Activated CD8-positive, alpha-beta memory T cell treated with anti-CD3 and anti-CD28 coated beads, Interleukin-2, amount 10 ng/mL, durations not matched to agents 7 days and 5 days (primary cell): ENCODE results near the gene SEMA3G. TPM values are rescaled to one million over a fixed set of nuclear protein-coding genes. Genes with fewer than 3 reads are reported as not detected.

Experiments
- ATAC-seq: fragments of 150-1000 bp; cut with Tn5 transposase; one replicate; pipeline ENCODE4 v1.10.0; 2021; ENCODE audit warnings: moderate library complexity
- CTCF ChIA-PET: fragments of 350-600 bp; sonication (Branson Sonifier 250); formaldehyde crosslinking; loops from one replicate; lab custom pipeline; 2021; ENCODE audit warnings: antibody characterized with exemption; lab: Charles Lee
- DNase-seq: peaks from one replicate; pipeline ENCODE4 v3.0.0-alpha.2; 2020
- H3K27ac Mint-ChIP-seq: one replicate; pipeline ENCODE4 v1.8.0; 2021; ENCODE audit warnings: mild to moderate bottlenecking, mixed read lengths
- H3K27me3 Mint-ChIP-seq: one replicate; pipeline ENCODE4 v1.8.0; 2021; ENCODE audit warnings: mixed read lengths
- H3K36me3 Mint-ChIP-seq: one replicate; pipeline ENCODE4 v1.8.0; 2021; ENCODE audit warnings: mild to moderate bottlenecking, mixed read lengths
- H3K4me1 Mint-ChIP-seq: one replicate; pipeline ENCODE4 v1.8.0; 2021; ENCODE audit warnings: mixed read lengths
- H3K4me3 Mint-ChIP-seq: one replicate; pipeline ENCODE4 v1.8.0; 2021; ENCODE audit warnings: mild to moderate bottlenecking, moderate library complexity, mixed read lengths
- H3K9me3 Mint-ChIP-seq: one replicate; pipeline ENCODE4 v1.8.0; 2022; ENCODE audit warnings: low read depth, mixed read lengths
- total RNA-seq, 2 experiments: library from RNA; stranded (reverse); gene quantifications; one replicate each; pipeline ENCODE4 v1.2.3, GENCODE V29; 2021

The SEMA3G gene
- total RNA-seq, 2 experiments from 2014 or later: 0.28 to 0.38 TPM

- CTCF ChIA-PET: interaction anchor here (1.4 to 9.5 kb wide), 5 partner anchors 8 to 105 kb away, joined by 4 to 105 read pairs (median 33); no protein-coding TSS in a partner anchor
- H3K4me3 Mint-ChIP-seq: no peak overlapping the region
- peaks cover 12% of the 10 kb centered on the region for H3K4me1 Mint-ChIP-seq
- H3K27ac Mint-ChIP-seq: no peak overlapping the region
- DNase-seq (no peak), ATAC-seq (no peak)
- no peaks in the 10 kb centered on the region for H3K27me3 Mint-ChIP-seq
- no peaks in the 10 kb centered on the region for H3K36me3 Mint-ChIP-seq
- H3K9me3 Mint-ChIP-seq: no peaks in the 10 kb centered on the region
These were observed 864 bp downstream of the SEMA3G start for GRCh38 chr3:52443791-52444687.

- no peaks in the 10 kb centered on the region for H3K36me3 Mint-ChIP-seq
- CTCF ChIA-PET: interaction anchor here (1.4 to 9.5 kb wide), 2 partner anchors 16 to 104 kb away, joined by 4 to 105 read pairs; no protein-coding TSS in a partner anchor
- ATAC-seq: no peak
- H3K27me3 Mint-ChIP-seq: no peaks in the 10 kb centered on the region
- no peak for DNase-seq
- H3K27ac Mint-ChIP-seq: no peak overlapping the region
- no peak overlapping the region for H3K4me3 Mint-ChIP-seq
- H3K4me1 Mint-ChIP-seq: peaks cover 12% of the 10 kb centered on the region
- no peaks in the 10 kb centered on the region for H3K9me3 Mint-ChIP-seq
These were observed 1.7 kb downstream of the SEMA3G start for GRCh38 chr3:52443268-52443610.

GRCh38 chr3:52442409-52443267, 2.3 kb downstream of the SEMA3G start:
- no peak overlapping the region for H3K27ac Mint-ChIP-seq
- CTCF ChIA-PET: interaction anchor here (9.5 kb wide), 1 partner anchor 16 kb away, joined by 105 read pairs; no protein-coding TSS in a partner anchor
- H3K27me3 Mint-ChIP-seq: no peaks in the 10 kb centered on the region
- no peak for ATAC-seq
- no peak overlapping the region for H3K4me3 Mint-ChIP-seq
- peaks cover 12% of the 10 kb centered on the region for H3K4me1 Mint-ChIP-seq
- H3K36me3 Mint-ChIP-seq: no peaks in the 10 kb centered on the region
- no peaks in the 10 kb centered on the region for H3K9me3 Mint-ChIP-seq
- no peak for DNase-seq

GRCh38 chr3:52441772-52442332, 3.1 kb downstream of the SEMA3G start:
- ATAC-seq: no peak
- no peaks in the 10 kb centered on the region for H3K36me3 Mint-ChIP-seq
- CTCF ChIA-PET: interaction anchor here (9.5 kb wide), 1 partner anchor 15 kb away, joined by 105 read pairs; no protein-coding TSS in a partner anchor
- H3K27me3 Mint-ChIP-seq: no peaks in the 10 kb centered on the region
- no peak for DNase-seq
- no peak overlapping the region for H3K27ac Mint-ChIP-seq
- no peak overlapping the region for H3K4me3 Mint-ChIP-seq
- H3K4me1 Mint-ChIP-seq: peaks cover 7% of the 10 kb centered on the region
- no peaks in the 10 kb centered on the region for H3K9me3 Mint-ChIP-seq

- Mint-ChIP-seq H3K4me3 (no peak overlapping the region), H3K9me3 (no peaks in the 10 kb centered on the region), H3K4me1 (peaks cover 7% of the 10 kb centered on the region), H3K27me3 (no peaks in the 10 kb centered on the region), H3K36me3 (no peaks in the 10 kb centered on the region), H3K27ac (no peak overlapping the region)
- CTCF ChIA-PET: interaction anchor here (9.5 kb wide), 1 partner anchor 14 kb away, joined by 105 read pairs; no protein-coding TSS in a partner anchor
- no peak for DNase-seq
- ATAC-seq: no peak
These were observed 3.7 kb downstream of the SEMA3G start for GRCh38 chr3:52441091-52441771.

GRCh38 chr3:52440671-52441070, 4.2 kb downstream of the SEMA3G start:
- DNase-seq: no peak
- Mint-ChIP-seq H3K36me3 (no peaks in the 10 kb centered on the region), H3K4me3 (no peak overlapping the region), H3K27ac (no peak overlapping the region), H3K4me1 (peaks cover 7% of the 10 kb centered on the region), H3K9me3 (no peaks in the 10 kb centered on the region), H3K27me3 (no peaks in the 10 kb centered on the region)
- CTCF ChIA-PET: interaction anchor here (9.5 kb wide), 1 partner anchor 14 kb away, joined by 105 read pairs; no protein-coding TSS in a partner anchor
- no peak for ATAC-seq

- ATAC-seq (no peak), DNase-seq (no peak)
- Mint-ChIP-seq H3K4me1 (peaks cover 7% of the 10 kb centered on the region), H3K9me3 (no peaks in the 10 kb centered on the region), H3K4me3 (no peak overlapping the region), H3K27ac (no peak overlapping the region), H3K36me3 (no peaks in the 10 kb centered on the region), H3K27me3 (no peaks in the 10 kb centered on the region)
- CTCF ChIA-PET: interaction anchor here (1.6 to 2.1 kb wide), 2 partner anchors 12 to 28 kb away, joined by 5 to 10 read pairs; no protein-coding TSS in a partner anchor
These were observed 4.7 kb downstream of the SEMA3G start for GRCh38 chr3:52440249-52440551.

- Mint-ChIP-seq H3K36me3 (no peaks in the 10 kb centered on the region), H3K4me3 (no peak overlapping the region), H3K4me1 (peaks cover 4% of the 10 kb centered on the region), H3K27me3 (no peaks in the 10 kb centered on the region), H3K9me3 (no peaks in the 10 kb centered on the region), H3K27ac (no peak overlapping the region)
- CTCF ChIA-PET: interaction anchor here (1.5 to 2.1 kb wide), 3 partner anchors 8 to 28 kb away, joined by 5 to 10 read pairs (median 5); no protein-coding TSS in a partner anchor
- ATAC-seq (no peak), DNase-seq (no peak)
These were observed 5.3 kb downstream of the SEMA3G start for GRCh38 chr3:52439426-52440248.

GRCh38 chr3:52438579-52439425, 6.1 kb downstream of the SEMA3G start:
- Mint-ChIP-seq H3K9me3 (no peaks in the 10 kb centered on the region), H3K27ac (no peak overlapping the region), H3K27me3 (no peaks in the 10 kb centered on the region), H3K36me3 (no peaks in the 10 kb centered on the region), H3K4me1 (no peaks in the 10 kb centered on the region), H3K4me3 (no peak overlapping the region)
- CTCF ChIA-PET: interaction anchor here (1.5 to 2.1 kb wide), 3 partner anchors 9 to 27 kb away, joined by 5 to 10 read pairs (median 5); no protein-coding TSS in a partner anchor
- no peak for DNase-seq
- no peak for ATAC-seq

- CTCF ChIA-PET: interaction anchor here (1.1 to 2.4 kb wide), 4 partner anchors 10 to 25 kb away, joined by 3 to 10 read pairs (median 6); no protein-coding TSS in a partner anchor
- H3K4me3 Mint-ChIP-seq: no peak overlapping the region
- DNase-seq: no peak
- no peak for ATAC-seq
- no peaks in the 10 kb centered on the region for H3K27me3 Mint-ChIP-seq
- peaks cover 3% of the 10 kb centered on the region for H3K4me1 Mint-ChIP-seq
- no peaks in the 10 kb centered on the region for H3K9me3 Mint-ChIP-seq
- H3K36me3 Mint-ChIP-seq: no peaks in the 10 kb centered on the region
- H3K27ac Mint-ChIP-seq: no peak overlapping the region
These were observed 6.9 kb downstream of the SEMA3G start for GRCh38 chr3:52438104-52438376.

- no peaks in the 10 kb centered on the region for H3K27me3 Mint-ChIP-seq
- no peak overlapping the region for H3K27ac Mint-ChIP-seq
- no peak overlapping the region for H3K4me3 Mint-ChIP-seq
- H3K4me1 Mint-ChIP-seq: peaks cover 5% of the 10 kb centered on the region
- ATAC-seq (no peak), DNase-seq (no peak)
- CTCF ChIA-PET: interaction anchor here (1.1 to 3.3 kb wide), 4 partner anchors 9 to 25 kb away, joined by 3 to 19 read pairs (median 6); partner anchors contain the start of gene SEMA3G
- H3K36me3 Mint-ChIP-seq: no peaks in the 10 kb centered on the region
- H3K9me3 Mint-ChIP-seq: no peaks in the 10 kb centered on the region
These were observed 7.4 kb downstream of the SEMA3G start for GRCh38 chr3:52437326-52438103.
